ENCODE measurements around the gene MS4A13. TPM values are rescaled to one million over a fixed set of nuclear protein-coding genes. Genes with fewer than 3 reads are reported as not detected.
A peak's percentile ranks its signal among the peaks of the same experiment; 100 is the strongest.

The MS4A13 gene
- total RNA-seq, 1 donor from 2014 or later: not detected

- Mint-ChIP-seq H3K27me3 (peaks cover 3% of the 10 kb centered on the region), H3K36me3 (ENCODE audit: insufficient read depth) (no peaks in the 10 kb centered on the region), H3K9me3 (ENCODE audit: low read depth) (no peaks in the 10 kb centered on the region), H3K4me1 (ENCODE audit: low read depth) (no peaks in the 10 kb centered on the region), H3K4me3 (ENCODE audit: low read depth) (no peak overlapping the region), H3K27ac (no peak overlapping the region)
- peak; percentile 50 for TF ChIP-seq CTCF (IDR thresholded peaks at IDR 0.05; ENCODE audit: unreplicated experiment)
- no peak for DNase-seq (ENCODE audit: low spot score, unreplicated experiment)
Measured at GRCh38 chr11:60589611-60590010, 74.4 kb downstream of the MS4A13 start.

Other genes starting within 250 kb of the MS4A13 start
- 0.33 TPM in 1 of 2 replicates, not detected in the other for gene MS4A4A, start 234.7 kb upstream of the MS4A13 start, total RNA-seq
- not detected in 2 replicates for gene MS4A6E, start 188.1 kb upstream of the MS4A13 start, total RNA-seq
- not detected in 2 replicates for gene MS4A7, start 136.9 kb upstream of the MS4A13 start, total RNA-seq
- not detected in 2 replicates for gene MS4A14, start 118.9 kb upstream of the MS4A13 start, total RNA-seq
- gene MS4A5, start 85.8 kb upstream of the MS4A13 start, total RNA-seq: not detected in 2 replicates
- not detected in 2 replicates for gene MS4A1, start 59.5 kb upstream of the MS4A13 start, total RNA-seq
- gene MS4A12, start 22.6 kb upstream of the MS4A13 start, total RNA-seq: not detected in 2 replicates
- 5.1 and 6.0 TPM in 2 replicates for gene MS4A8, start 184.2 kb downstream of the MS4A13 start, total RNA-seq
- not detected in 2 replicates for gene MS4A18, start 209.3 kb downstream of the MS4A13 start, total RNA-seq
- not detected in 2 replicates for gene MS4A15, start 241.5 kb downstream of the MS4A13 start, total RNA-seq

Data from progenitor cell of endocrine pancreas (in vitro differentiated cells).